ENCODE measurements around the gene ZNF470.
A peak's percentile ranks its signal among the peaks of the same experiment; 100 is the strongest.

ZNF470 gene

DNA sequence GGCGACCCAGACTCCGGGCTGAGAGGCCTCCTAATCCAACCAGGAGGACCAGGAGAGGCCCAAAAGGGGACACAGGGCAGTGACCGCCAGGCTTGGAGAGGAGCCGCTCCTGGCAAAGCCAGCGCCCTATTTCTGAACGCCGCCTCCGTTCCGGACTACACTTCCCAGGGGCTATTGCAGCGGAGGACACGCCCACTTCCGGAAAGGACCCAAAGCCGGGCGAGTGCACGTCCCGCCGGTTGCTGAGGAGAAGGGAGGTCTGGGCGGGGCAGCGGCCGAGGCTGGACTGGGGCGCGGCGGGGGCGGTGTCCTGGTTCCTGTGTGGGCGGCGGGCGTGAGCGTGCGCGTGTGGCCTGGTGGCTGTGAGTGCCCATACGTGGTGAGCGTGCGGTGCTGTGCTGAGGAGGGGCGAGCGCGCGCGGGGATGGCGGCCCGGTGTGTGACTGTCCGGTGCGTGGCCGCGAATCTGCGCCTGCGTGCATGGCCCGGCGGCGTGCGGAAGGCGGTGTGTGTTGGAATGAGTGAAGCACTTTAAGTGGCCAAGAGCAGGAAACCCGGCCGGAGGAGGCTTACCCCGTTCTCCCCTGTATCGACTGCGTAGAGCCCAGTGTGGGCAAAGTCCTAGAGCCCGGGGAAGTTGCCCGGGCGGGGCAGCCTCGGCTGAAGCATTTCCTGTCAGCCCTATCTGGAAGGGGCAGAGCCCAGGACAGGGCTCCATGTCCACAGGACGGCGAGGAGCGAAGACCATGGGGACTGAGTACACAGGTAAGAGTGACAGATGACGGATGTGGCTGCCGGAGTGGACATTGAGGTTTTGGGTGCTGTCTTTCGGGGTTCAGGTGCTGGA lies at the start of gene ZNF470:
TSS of gene ZNF470 (plus strand) at position 195 of the 847 bp plus-strand sequence. CDS start 2,844 bp downstream, outside the sequence.
- peak; percentile 80 for DNase-seq (ENCODE audit: low read depth)
- peak within 1 kb of the TSS; percentile 67 for H3K4me3 ChIP-seq (ENCODE audit: low read depth, low read length)
- TF ChIP-seq, protein P1, sequence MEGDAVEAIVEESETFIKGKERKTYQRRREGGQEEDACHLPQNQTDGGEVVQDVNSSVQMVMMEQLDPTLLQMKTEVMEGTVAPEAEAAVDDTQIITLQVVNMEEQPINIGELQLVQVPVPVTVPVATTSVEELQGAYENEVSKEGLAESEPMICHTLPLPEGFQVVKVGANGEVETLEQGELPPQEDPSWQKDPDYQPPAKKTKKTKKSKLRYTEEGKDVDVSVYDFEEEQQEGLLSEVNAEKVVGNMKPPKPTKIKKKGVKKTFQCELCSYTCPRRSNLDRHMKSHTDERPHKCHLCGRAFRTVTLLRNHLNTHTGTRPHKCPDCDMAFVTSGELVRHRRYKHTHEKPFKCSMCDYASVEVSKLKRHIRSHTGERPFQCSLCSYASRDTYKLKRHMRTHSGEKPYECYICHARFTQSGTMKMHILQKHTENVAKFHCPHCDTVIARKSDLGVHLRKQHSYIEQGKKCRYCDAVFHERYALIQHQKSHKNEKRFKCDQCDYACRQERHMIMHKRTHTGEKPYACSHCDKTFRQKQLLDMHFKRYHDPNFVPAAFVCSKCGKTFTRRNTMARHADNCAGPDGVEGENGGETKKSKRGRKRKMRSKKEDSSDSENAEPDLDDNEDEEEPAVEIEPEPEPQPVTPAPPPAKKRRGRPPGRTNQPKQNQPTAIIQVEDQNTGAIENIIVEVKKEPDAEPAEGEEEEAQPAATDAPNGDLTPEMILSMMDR (IDR thresholded peaks at IDR 0.05; ENCODE audit: insufficient read depth, low read depth, low read length, missing control alignments) = no peak

DNA sequence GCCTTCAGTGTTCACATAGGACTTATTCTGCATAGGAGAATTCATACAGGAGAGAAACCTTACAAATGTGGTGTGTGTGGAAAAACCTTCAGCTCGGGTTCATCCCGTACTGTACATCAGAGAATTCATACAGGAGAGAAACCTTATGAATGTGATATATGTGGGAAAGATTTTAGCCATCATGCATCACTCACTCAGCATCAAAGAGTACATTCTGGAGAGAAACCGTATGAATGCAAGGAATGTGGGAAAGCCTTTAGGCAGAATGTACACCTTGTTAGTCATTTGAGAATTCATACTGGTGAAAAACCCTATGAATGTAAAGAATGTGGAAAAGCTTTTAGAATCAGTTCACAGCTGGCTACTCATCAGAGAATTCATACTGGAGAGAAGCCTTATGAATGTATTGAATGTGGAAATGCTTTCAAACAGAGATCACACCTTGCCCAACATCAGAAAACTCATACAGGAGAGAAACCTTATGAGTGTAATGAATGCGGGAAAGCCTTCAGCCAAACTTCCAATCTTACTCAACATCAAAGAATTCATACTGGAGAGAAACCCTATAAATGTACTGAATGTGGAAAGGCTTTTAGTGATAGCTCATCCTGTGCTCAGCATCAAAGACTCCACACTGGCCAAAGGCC lies 41.9 kb upstream of the ZNF470 start:
- DNase-seq (ENCODE audit: low read depth) = no peak
- H3K4me3 ChIP-seq (ENCODE audit: low read depth, low read length) = no peak overlapping the region
- TF ChIP-seq, protein P1 (IDR thresholded peaks at IDR 0.05; ENCODE audit: insufficient read depth, low read depth, low read length, missing control alignments) = no peak

DNA sequence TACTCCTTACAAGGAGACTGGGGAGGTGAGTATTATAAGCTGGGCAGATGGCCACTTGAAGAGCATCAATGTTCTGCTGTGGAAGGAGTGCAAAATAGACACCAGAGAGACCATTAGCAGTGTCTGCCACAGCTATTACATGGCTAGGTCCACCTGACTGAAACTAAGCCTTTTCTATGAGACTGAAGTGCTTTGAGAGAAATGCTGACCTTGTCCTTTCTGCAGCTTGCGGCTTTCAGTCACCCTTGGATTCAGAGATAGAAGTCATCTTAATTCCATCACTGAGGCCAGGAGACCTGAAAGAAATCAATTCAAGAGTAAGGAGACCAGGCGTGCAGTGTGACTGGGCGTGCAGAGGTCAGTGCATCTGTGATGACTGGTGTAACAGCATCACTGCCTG lies 29.8 kb upstream of the ZNF470 start:
- no peak overlapping the region for H3K4me3 ChIP-seq (ENCODE audit: low read depth, low read length)
- TF ChIP-seq, protein P1 (IDR thresholded peaks at IDR 0.05; ENCODE audit: insufficient read depth, low read depth, low read length, missing control alignments) = no peak
- no peak for DNase-seq (ENCODE audit: low read depth)

- DNase-seq (ENCODE audit: low read depth) = no peak
- TF ChIP-seq, protein P1 (IDR thresholded peaks at IDR 0.05; ENCODE audit: insufficient read depth, low read depth, low read length, missing control alignments) = no peak
- no peak overlapping the region for H3K4me3 ChIP-seq (ENCODE audit: low read depth, low read length)
Measured at GRCh38 chr19:56538254-56538760, 29.0 kb upstream of the ZNF470 start.

- DNase-seq (ENCODE audit: low read depth) = no peak
- H3K4me3 ChIP-seq (ENCODE audit: low read depth, low read length) = no peak within 1 kb of the TSS
- TF ChIP-seq, protein P1 (IDR thresholded peaks at IDR 0.05; ENCODE audit: insufficient read depth, low read depth, low read length, missing control alignments) = no peak
Measured at GRCh38 chr19:56538761-56539263, 28.5 kb upstream of the ZNF470 start, which contains the start of gene ZFP28. Gene ZFP28, plus strand, starts transcription at chr19:56538948. Its CDS starts 71 bp downstream, at chr19:56539019.

DNA sequence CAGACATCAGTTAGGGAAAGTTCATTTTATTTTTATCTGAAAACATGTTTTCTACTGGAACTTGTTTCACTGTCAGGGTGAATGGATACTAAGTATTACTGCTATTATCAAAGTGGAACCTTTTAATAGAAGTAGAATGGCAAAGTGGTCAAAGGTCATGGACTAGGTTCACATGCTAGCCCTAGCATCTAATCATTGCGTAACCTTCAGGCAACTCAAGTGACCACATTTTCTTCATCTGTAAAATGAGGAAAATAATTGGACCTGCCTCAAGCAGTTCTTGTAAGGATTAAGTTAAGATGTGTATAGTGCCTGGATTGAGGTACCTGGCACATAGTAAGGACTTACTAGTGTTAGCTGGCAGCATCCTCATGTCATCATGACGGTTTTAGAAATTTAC lies 23.5 kb upstream of the ZNF470 start:
- no peak for DNase-seq (ENCODE audit: low read depth)
- TF ChIP-seq, protein P1 (IDR thresholded peaks at IDR 0.05; ENCODE audit: insufficient read depth, low read depth, low read length, missing control alignments) = no peak
- H3K4me3 ChIP-seq (ENCODE audit: low read depth, low read length) = no peak overlapping the region

Measured in GM12865 (cell line).